Kidney (tissue), 14 donors: Measurements from ENCODE around the gene CSKMT. TPM values are rescaled to one million over a fixed set of nuclear protein-coding genes. Genes with fewer than 3 reads are reported as not detected.
A peak's percentile ranks its signal among the peaks of the same experiment; 100 is the strongest.

Source experiments
- DNase-seq, 5 donors: peaks; one replicate each; pipeline ENCODE4 v3.0.0-alpha.2; 2013 to 2020
- FAIRE-seq: peaks from 2 replicates; lab custom pipeline; 2012; peaks lifted over from hg19 to GRCh38; lab: Jason Lieb, UNC
- H3K27ac ChIP-seq, 2 donors: one replicate each; pipeline ENCODE4 v1.7.0; 2013; ENCODE audit warnings: low read depth in 2 of 2, low read length in 2 of 2, inconsistent platforms in 1 of 2
- H3K27me3 ChIP-seq: one replicate; pipeline ENCODE4 v1.7.1; 2013; ENCODE audit warnings: low read length, inconsistent platforms; ENCODE audit not compliant: control insufficient read depth, insufficient read depth
- H3K36me3 ChIP-seq, 3 donors: one replicate each; pipeline versions ENCODE4 v1.7.0 to v1.7.1; 2013; ENCODE audit warnings: low read length in 3 of 3, control low read depth in 1 of 3, inconsistent platforms in 1 of 3; ENCODE audit not compliant: insufficient read depth in 3 of 3, control insufficient read depth in 2 of 3
- H3K4me1 ChIP-seq, 3 donors: one replicate each; pipeline versions ENCODE4 v1.7.0 to v1.7.1; 2013; ENCODE audit warnings: low read length in 3 of 3, inconsistent platforms in 1 of 3, low read depth in 1 of 3; ENCODE audit not compliant: control insufficient read depth in 2 of 3, insufficient read depth in 2 of 3
- H3K4me3 ChIP-seq, 3 donors: one replicate each; pipeline versions ENCODE4 v1.7.0 to v1.8.1; 2013; ENCODE audit warnings: low read length in 3 of 3, control low read depth in 1 of 3, inconsistent platforms in 1 of 3
- H3K9ac ChIP-seq, 3 donors: one replicate each; pipeline versions ENCODE4 v1.7.0 to v1.7.1; 2013; ENCODE audit warnings: low read length in 3 of 3, control low read depth in 1 of 3, inconsistent platforms in 1 of 3
- H3K9me3 ChIP-seq, 3 donors: one replicate each; pipeline versions ENCODE4 v1.7.0 to v1.7.1; 2013; ENCODE audit warnings: low read length in 3 of 3, control low read depth in 1 of 3, inconsistent platforms in 1 of 3; ENCODE audit not compliant: control insufficient read depth in 2 of 3, insufficient read depth in 1 of 3
- intact Hi-C: fragments of 100-400 bp; cut with DNase I; formaldehyde crosslinking; loops from one replicate; pipeline ENCODE4 v1.11.1; 2022
- polyA plus RNA-seq: library from polyadenylated mRNA; stranded (reverse); fragments of 350-450 nt; fragmentation: Illumina TruSeq; extraction: RNeasy Lipid Tissue Mini Kit (QIAGEN cat#74804); gene quantifications from one replicate; pipeline ENCODE4 v1.2.3, GENCODE V29; 2014; ENCODE audit warnings: low read depth, low replicate concordance; ENCODE audit not compliant: insufficient read depth
- total RNA-seq: library from RNA; stranded (reverse); fragmentation: NEBNext Ultra II Directional; extraction: Animal tissue kit (Norgen Biotek cat#: 25700); gene quantifications from one replicate; pipeline ENCODE4 v1.2.1, GENCODE V29; 2021
- TF ChIP-seq, protein P1 (sequence below): IDR thresholded peaks from 3 replicates; pipeline ENCODE4 v1.5.1; 2012; ENCODE audit warnings: mild to moderate bottlenecking, moderate library complexity, borderline replicate concordance; ENCODE audit not compliant: insufficient read depth; ENCODE audit errors: extremely low read depth
- donor health status: control.
- donor health status: control.
- donor health status: control.
- donor health status: control.
- donor health status: control.
- donor health status: DM: yes; HTN: yes; CAD: no.
- donor health status: Normal renal cell carcinoma (clear cell type).

The CSKMT gene
- total and polyA plus RNA-seq, 2 donors from 2014 or later: 8.2 to 12.1 TPM

DNA sequence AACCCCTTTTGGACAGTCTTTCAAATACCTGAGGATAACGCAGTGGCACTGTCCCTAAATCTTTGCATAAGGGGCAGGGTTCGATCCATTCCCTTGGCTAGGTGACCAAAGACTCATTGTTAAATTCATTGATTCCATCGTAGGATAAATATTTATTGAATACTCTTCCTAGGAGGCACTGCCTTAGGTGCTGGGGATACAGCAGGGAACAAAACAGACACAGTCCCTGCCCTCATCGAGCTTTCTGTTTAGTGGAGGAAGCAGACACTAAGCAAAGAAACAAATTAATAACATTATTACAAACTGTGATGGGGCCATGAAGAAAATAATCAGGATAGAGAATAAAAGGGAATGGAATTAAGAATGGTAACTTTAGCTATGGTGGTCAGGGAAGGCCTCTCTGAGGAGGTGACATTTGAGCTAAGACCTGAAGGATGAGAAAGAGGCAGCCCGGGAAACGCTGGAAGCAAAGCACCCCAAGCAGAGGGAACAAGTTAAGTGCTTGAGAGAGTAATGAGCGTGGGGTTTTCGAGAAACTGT is 44.0 kb upstream of the CSKMT start:
- TF ChIP-seq, protein P1, sequence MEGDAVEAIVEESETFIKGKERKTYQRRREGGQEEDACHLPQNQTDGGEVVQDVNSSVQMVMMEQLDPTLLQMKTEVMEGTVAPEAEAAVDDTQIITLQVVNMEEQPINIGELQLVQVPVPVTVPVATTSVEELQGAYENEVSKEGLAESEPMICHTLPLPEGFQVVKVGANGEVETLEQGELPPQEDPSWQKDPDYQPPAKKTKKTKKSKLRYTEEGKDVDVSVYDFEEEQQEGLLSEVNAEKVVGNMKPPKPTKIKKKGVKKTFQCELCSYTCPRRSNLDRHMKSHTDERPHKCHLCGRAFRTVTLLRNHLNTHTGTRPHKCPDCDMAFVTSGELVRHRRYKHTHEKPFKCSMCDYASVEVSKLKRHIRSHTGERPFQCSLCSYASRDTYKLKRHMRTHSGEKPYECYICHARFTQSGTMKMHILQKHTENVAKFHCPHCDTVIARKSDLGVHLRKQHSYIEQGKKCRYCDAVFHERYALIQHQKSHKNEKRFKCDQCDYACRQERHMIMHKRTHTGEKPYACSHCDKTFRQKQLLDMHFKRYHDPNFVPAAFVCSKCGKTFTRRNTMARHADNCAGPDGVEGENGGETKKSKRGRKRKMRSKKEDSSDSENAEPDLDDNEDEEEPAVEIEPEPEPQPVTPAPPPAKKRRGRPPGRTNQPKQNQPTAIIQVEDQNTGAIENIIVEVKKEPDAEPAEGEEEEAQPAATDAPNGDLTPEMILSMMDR: no peak
- Histone ChIP-seq H3K9ac (peak overlapping the region; percentile 13 to 84 (median 78)), H3K36me3 (peaks cover 0 to 18% (median 11%) of the 10 kb centered on the region in 3 donors), H3K4me1 (peaks cover 5 to 14% (median 7%) of the 10 kb centered on the region in 3 donors), H3K4me3 (peak overlapping the region; percentile 71 to 92 (median 85)), H3K27ac (peak overlapping the region; percentile 85 to 97), H3K27me3 (no peaks in the 10 kb centered on the region), H3K9me3 (no peaks in the 10 kb centered on the region)
- intact Hi-C loops: no loop called here
- FAIRE-seq (no peak), DNase-seq (no peak)

DNA sequence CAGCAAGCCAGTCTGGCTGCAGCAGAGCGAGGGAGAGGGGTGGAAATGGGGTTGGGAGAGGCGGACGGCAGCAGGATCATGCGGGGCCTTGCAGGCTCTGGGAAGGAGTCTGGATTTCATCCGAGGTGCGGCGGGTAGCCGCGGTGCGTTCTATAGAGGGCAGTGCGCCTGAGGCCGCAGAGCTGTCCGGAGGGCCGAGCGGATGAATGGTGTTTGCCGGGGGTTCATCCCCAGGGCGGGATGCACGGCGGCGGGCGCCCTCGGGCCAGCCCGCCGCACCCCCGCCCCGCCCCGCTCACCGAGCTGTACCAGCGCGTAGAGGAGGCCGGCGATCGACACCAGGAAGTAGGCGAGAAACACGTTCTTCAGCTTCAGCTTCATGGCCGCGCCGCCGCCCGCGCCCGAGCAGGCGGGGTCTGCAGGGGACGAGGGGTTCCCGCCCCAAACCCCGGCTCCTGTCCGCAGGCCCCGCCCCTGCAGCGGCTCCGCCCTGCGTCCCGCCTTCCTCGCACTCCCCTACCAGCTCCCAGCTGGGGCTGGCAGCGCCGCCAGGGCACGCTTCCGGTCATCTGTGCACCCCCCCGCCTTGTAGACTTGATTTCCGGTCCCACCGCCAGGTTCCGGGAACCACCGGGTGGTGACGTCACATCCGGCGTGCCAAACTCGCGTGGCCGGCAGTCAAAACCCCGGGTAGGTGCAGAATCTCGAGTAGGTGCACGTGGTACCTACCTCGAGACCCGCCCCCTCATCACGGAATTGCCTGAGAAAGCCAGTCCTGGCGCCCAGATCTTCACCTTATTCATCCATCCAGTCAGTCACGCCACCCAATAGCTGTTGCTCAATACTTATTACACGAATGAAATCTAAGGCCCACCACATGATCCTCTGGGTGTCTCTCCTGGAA is 43.3 kb upstream of the CSKMT start, which contains the start of gene B3GAT3:
Gene B3GAT3 (minus strand): TSS at position 420 of the 904 bp plus-strand sequence. CDS start 39 bp downstream, at position 381.
- peak within 1 kb of the TSS; percentile 71 to 92 (median 85) for H3K4me3 ChIP-seq
- H3K9me3 ChIP-seq: no peaks in the 10 kb centered on the region
- H3K9ac ChIP-seq: peak within 1 kb of the TSS; percentile 60 to 84 (median 78)
- intact Hi-C loops: no loop called here
- peak within 1 kb of the TSS; percentile 85 to 97 for H3K27ac ChIP-seq
- FAIRE-seq: peak; percentile 6
- peaks cover 6 to 21% (median 18%) of the 10 kb centered on the region in 3 donors for H3K36me3 ChIP-seq
- TF ChIP-seq, protein P1: peak; percentile 14
- DNase-seq: peak; percentile 98 to 100 (median 99)
- peaks cover 5 to 14% (median 7%) of the 10 kb centered on the region in 3 donors for H3K4me1 ChIP-seq
- H3K27me3 ChIP-seq: no peaks in the 10 kb centered on the region

DNA sequence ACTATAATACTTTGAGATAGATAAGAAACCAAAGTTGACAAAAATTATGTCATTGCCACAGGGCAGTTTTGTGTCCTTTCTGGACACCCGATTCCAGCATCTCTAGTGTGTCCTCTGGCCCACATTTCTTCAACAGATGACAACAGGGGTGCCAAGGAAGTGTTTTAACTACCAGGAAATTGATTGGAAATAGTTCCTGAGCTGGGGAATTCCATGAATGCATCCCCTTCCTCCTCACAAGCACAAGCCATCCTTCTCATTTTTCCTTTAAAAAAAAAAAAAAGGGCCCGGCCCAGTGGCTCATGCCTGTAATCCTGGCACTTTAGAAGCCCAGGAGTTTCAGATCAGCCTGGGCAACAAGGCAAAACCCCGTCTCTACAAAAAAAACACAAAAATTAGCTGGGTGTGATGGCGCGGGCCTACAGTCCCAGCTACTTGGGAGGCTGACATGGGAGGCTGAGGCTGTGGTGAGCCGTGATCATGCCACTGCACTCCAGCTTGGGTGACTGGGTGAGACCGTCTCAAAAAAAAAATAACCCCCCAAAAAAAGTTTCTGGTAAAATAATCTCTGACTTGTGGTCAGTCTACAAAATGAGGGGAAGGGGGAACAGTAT is 42.5 kb upstream of the CSKMT start:
- Histone ChIP-seq H3K36me3 (peaks cover 9 to 25% (median 21%) of the 10 kb centered on the region in 3 donors), H3K4me3 (peak overlapping the region in 2 of 3 donors; percentile 55 to 92), H3K9ac (peak overlapping the region in 2 of 3 donors; percentile 60 to 67), H3K4me1 (peaks cover 5 to 14% (median 7%) of the 10 kb centered on the region in 3 donors), H3K27me3 (no peaks in the 10 kb centered on the region), H3K9me3 (no peaks in the 10 kb centered on the region), H3K27ac (peak overlapping the region; percentile 85 to 97)
- DNase-seq (no peak), FAIRE-seq (no peak)
- intact Hi-C loops: no loop called here
- TF ChIP-seq, protein P1: no peak
